GM21528 (cell line): ENCODE results near the gene ENGASE.
"Not testable (repeated sequence)": the region's sequence is repeated elsewhere in the genome, so short reads cannot be mapped to it uniquely, and the experiment has no call there.

Source experiments
- ATAC-seq: cut with Tn5 transposase; IDR thresholded peaks from one replicate; pipeline ENCODE4 v1.9.1; 2021; ENCODE audit warnings: mild to moderate bottlenecking, moderate library complexity; ENCODE audit not compliant: unreplicated experiment, low FRiP score

Gene ENGASE

GRCh38 chr17:79050551-79050950 is 24.1 kb upstream of the ENGASE start:
- no peak for ATAC-seq

GRCh38 chr17:79051306-79051705 is 23.3 kb upstream of the ENGASE start:
- no peak for ATAC-seq

- ATAC-seq = no peak
Measured at GRCh38 chr17:79052131-79052530, 22.5 kb upstream of the ENGASE start.

- no peak for ATAC-seq
Measured at GRCh38 chr17:79053251-79053925, 21.2 kb upstream of the ENGASE start.

GRCh38 chr17:79054200-79054960 is 20.2 kb upstream of the ENGASE start:
- ATAC-seq = no peak

- ATAC-seq = no peak
Measured at GRCh38 chr17:79055197-79055596, 19.4 kb upstream of the ENGASE start.

- no peak for ATAC-seq
Measured at GRCh38 chr17:79057737-79058385, 16.8 kb upstream of the ENGASE start.

- ATAC-seq = no peak
Measured at GRCh38 chr17:79062691-79063090, 11.9 kb upstream of the ENGASE start.

- no peak for ATAC-seq
Measured at GRCh38 chr17:79064026-79064425, 10.6 kb upstream of the ENGASE start.

GRCh38 chr17:79065105-79065670 is 9.4 kb upstream of the ENGASE start:
- no peak for ATAC-seq

- no peak for ATAC-seq
Measured at GRCh38 chr17:79066963-79067362, 7.7 kb upstream of the ENGASE start.

GRCh38 chr17:79070266-79070880 is 4.3 kb upstream of the ENGASE start:
- no peak for ATAC-seq

GRCh38 chr17:79071161-79071740 is 3.4 kb upstream of the ENGASE start:
- no peak for ATAC-seq

- ATAC-seq = no peak
Measured at GRCh38 chr17:79072544-79072943, 2.1 kb upstream of the ENGASE start.

GRCh38 chr17:79073016-79073705 is 1.5 kb upstream of the ENGASE start:
- ATAC-seq = no peak

GRCh38 chr17:79073706-79074088 is 927 bp upstream of the ENGASE start:
- no peak for ATAC-seq

GRCh38 chr17:79074121-79074648 is 439 bp upstream of the ENGASE start:
- ATAC-seq = not testable (repeated sequence)

- peak; percentile 15 for ATAC-seq
Measured at GRCh38 chr17:79075446-79075750, 774 bp downstream of the ENGASE start.

- no peak for ATAC-seq
Measured at GRCh38 chr17:79075861-79076406, 1.3 kb downstream of the ENGASE start.

GRCh38 chr17:79077587-79077986 is 3.0 kb downstream of the ENGASE start:
- ATAC-seq = no peak
